GM18526 (cell line): ENCODE results near the gene PPP1R9A.

Experiments used
- POLR2A ChIP-seq: IDR thresholded peaks from 3 replicates; pipeline ENCODE4 v1.6.1; 2011; ENCODE audit not compliant: insufficient read length; ENCODE audit errors: extremely low read depth

PPP1R9A gene

GRCh38 chr7:94996369-94996768 lies 89.0 kb downstream of the PPP1R9A start:
- TF ChIP-seq POLR2A: no peak

GRCh38 chr7:94997547-94997946 lies 90.2 kb downstream of the PPP1R9A start:
- TF ChIP-seq POLR2A: no peak

GRCh38 chr7:94998266-94999068 lies 91.1 kb downstream of the PPP1R9A start:
- TF ChIP-seq POLR2A: no peak

GRCh38 chr7:94999069-94999351 lies 91.6 kb downstream of the PPP1R9A start:
- TF ChIP-seq POLR2A: no peak

GRCh38 chr7:95001258-95001657 lies 93.9 kb downstream of the PPP1R9A start:
- no peak for TF ChIP-seq POLR2A

GRCh38 chr7:95001815-95002561 lies 94.6 kb downstream of the PPP1R9A start:
- TF ChIP-seq POLR2A: no peak

- no peak for TF ChIP-seq POLR2A
These were observed 95.4 kb downstream of the PPP1R9A start for GRCh38 chr7:95002775-95003174.

- TF ChIP-seq POLR2A: no peak
These were observed 97.3 kb downstream of the PPP1R9A start for GRCh38 chr7:95004618-95005247.

- no peak for TF ChIP-seq POLR2A
These were observed 98.6 kb downstream of the PPP1R9A start for GRCh38 chr7:95006010-95006409.

- no peak for TF ChIP-seq POLR2A
These were observed 103.9 kb downstream of the PPP1R9A start for GRCh38 chr7:95011146-95011928.

- TF ChIP-seq POLR2A: no peak
These were observed 104.6 kb downstream of the PPP1R9A start for GRCh38 chr7:95011995-95012394.

GRCh38 chr7:95018021-95018420 lies 110.6 kb downstream of the PPP1R9A start:
- no peak for TF ChIP-seq POLR2A

- no peak for TF ChIP-seq POLR2A
These were observed 118.6 kb downstream of the PPP1R9A start for GRCh38 chr7:95026018-95026417.

- TF ChIP-seq POLR2A: no peak
These were observed 119.2 kb downstream of the PPP1R9A start for GRCh38 chr7:95026421-95027072.
